GM12878 (cell line): ENCODE results near the gene PAOX.

ENCODE experiments used
- CTCF ChIP-seq, 3 experiments: IDR thresholded peaks in 2 of 3; conservative IDR thresholded peaks in 1 of 3; 2 replicates each; pipeline ENCODE4 v1.5.1; 2011; ENCODE audit warnings: low read depth in 3 of 3, low read length in 3 of 3, mild to moderate bottlenecking in 3 of 3, control low read depth in 2 of 3, moderate library complexity in 2 of 3, inconsistent platforms in 1 of 3, mixed read lengths in 1 of 3; ENCODE audit not compliant: control insufficient read depth in 2 of 3, insufficient read depth in 1 of 3; ENCODE audit errors: extremely low read depth in 1 of 3
- EGR1 ChIP-seq, 2 experiments: IDR thresholded peaks; 1 replicate in 1 of 2; 2 replicates in 1 of 2; pipeline ENCODE4 v1.6.1; 2011 to 2012; ENCODE audit warnings: low read depth in 2 of 2, low read length in 2 of 2, borderline replicate concordance in 1 of 2, mild to moderate bottlenecking in 1 of 2, moderate library complexity in 1 of 2
- IKZF2 ChIP-seq, 2 experiments: fragments of 450-650 bp; IDR thresholded peaks; 2 replicates each; pipeline ENCODE4 v1.6.1; 2017; ENCODE audit warnings: mild to moderate bottlenecking in 2 of 2, moderate library complexity in 2 of 2
- JUND ChIP-seq: IDR thresholded peaks from 2 replicates; pipeline ENCODE4 v1.6.1; 2012; ENCODE audit warnings: low read depth, mild to moderate bottlenecking, low read length, improper control_type of control experiment, moderate library complexity
- PBX3 ChIP-seq: IDR thresholded peaks from 2 replicates; pipeline ENCODE4 v1.6.1; 2011; ENCODE audit warnings: mild to moderate bottlenecking, low read depth, low read length, moderate library complexity; ENCODE audit not compliant: insufficient replicate concordance
- POLR2A ChIP-seq: IDR thresholded peaks from 2 replicates; pipeline ENCODE4 v1.6.1; 2011; ENCODE audit warnings: low read depth, mild to moderate bottlenecking, low read length
- PRDM15 ChIP-seq: fragments of 450-650 bp; formaldehyde crosslinking; IDR thresholded peaks from 2 replicates; pipeline ENCODE4 v1.4.0; 2020; ENCODE audit warnings: mild to moderate bottlenecking, moderate library complexity
- ZNF384 ChIP-seq: IDR thresholded peaks from 2 replicates; pipeline ENCODE4 v1.6.1; 2012; ENCODE audit warnings: low read depth, mild to moderate bottlenecking, low read length, improper control_type of control experiment, borderline replicate concordance
- TF ChIP-seq, protein P1 (sequence below): fragments of 450-650 bp; IDR thresholded peaks from 2 replicates; pipeline ENCODE4 v1.6.1; 2017; ENCODE audit warnings: mild to moderate bottlenecking

DNA sequence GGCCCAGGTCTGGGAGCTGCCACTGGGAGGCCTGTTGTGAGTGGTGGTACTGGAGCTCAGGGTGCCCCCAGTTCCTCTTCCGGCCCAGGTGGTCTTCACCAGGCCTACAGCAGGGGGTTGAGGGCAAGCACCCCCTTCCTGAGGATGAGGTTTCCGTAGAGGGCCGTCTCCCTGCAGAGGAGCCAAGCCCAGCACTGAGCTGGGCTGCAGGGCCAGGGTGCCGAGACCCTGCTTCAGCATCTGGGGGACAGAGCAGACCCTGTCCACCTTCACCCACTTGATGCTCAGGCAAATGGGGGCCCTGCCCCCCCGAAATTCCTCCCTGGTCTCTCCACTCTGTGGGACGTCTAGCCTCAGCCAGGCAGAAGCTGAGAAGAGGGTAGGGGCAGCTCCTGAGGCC, 23.8 kb upstream of the PAOX start:
- TF ChIP-seq IKZF2 (IDR thresholded peaks at IDR 0.05): no peak
- TF ChIP-seq ZNF384: no peak
- TF ChIP-seq POLR2A: no peak
- no peak for TF ChIP-seq PBX3
- TF ChIP-seq PRDM15 (CRISPR knock-in tag): no peak
- TF ChIP-seq JUND: no peak
- TF ChIP-seq, protein P1, sequence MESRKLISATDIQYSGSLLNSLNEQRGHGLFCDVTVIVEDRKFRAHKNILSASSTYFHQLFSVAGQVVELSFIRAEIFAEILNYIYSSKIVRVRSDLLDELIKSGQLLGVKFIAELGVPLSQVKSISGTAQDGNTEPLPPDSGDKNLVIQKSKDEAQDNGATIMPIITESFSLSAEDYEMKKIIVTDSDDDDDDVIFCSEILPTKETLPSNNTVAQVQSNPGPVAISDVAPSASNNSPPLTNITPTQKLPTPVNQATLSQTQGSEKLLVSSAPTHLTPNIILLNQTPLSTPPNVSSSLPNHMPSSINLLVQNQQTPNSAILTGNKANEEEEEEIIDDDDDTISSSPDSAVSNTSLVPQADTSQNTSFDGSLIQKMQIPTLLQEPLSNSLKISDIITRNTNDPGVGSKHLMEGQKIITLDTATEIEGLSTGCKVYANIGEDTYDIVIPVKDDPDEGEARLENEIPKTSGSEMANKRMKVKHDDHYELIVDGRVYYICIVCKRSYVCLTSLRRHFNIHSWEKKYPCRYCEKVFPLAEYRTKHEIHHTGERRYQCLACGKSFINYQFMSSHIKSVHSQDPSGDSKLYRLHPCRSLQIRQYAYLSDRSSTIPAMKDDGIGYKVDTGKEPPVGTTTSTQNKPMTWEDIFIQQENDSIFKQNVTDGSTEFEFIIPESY: no peak
- TF ChIP-seq CTCF (IDR thresholded peaks at IDR 0.05 in 2 of 3, conservative IDR thresholded peaks at IDR 0.05 in 1 of 3; ENCODE audit: control insufficient read depth in 2 of 3, extremely low read depth in 1 of 3, insufficient read depth in 1 of 3, low read depth in 3 of 3, low read length in 3 of 3): no peak
- no peak for TF ChIP-seq EGR1 (IDR thresholded peaks at IDR 0.05; ENCODE audit: borderline replicate concordance in 1 of 2, low read depth in 2 of 2, low read length in 2 of 2)
